Fibroblast of mammary gland (primary cell): ENCODE results near the gene WASF3.

Source experiments
- DNase-seq: peaks from one replicate; pipeline ENCODE4 v3.0.0-alpha.2; 2010; ENCODE audit warnings: low read depth
- H3K4me3 ChIP-seq: 2 replicates; pipeline ENCODE4 v1.5.1; 2011; ENCODE audit warnings: low read depth, mild to moderate bottlenecking, low read length, moderate library complexity; ENCODE audit not compliant: control insufficient read depth
- CTCF ChIP-seq: conservative IDR thresholded peaks from 2 replicates; pipeline ENCODE4 v1.5.1; 2011; ENCODE audit warnings: low read depth, low read length, inconsistent platforms; ENCODE audit not compliant: control insufficient read depth, insufficient read depth

WASF3 gene

GRCh38 chr13:26616126-26616525, 58.6 kb downstream of the WASF3 start:
- peak; percentile 78 for DNase-seq
- TF ChIP-seq CTCF = no peak
- H3K4me3 ChIP-seq = no peak overlapping the region

GRCh38 chr13:26618726-26619125, 61.2 kb downstream of the WASF3 start:
- H3K4me3 ChIP-seq = no peak overlapping the region
- no peak for TF ChIP-seq CTCF
- DNase-seq = no peak

- peak; percentile 92 for DNase-seq
- TF ChIP-seq CTCF = no peak
These were observed 61.9 kb downstream of the WASF3 start for GRCh38 chr13:26619358-26619757.

GRCh38 chr13:26621731-26622401, 64.4 kb downstream of the WASF3 start:
- no peak overlapping the region for H3K4me3 ChIP-seq
- no peak for DNase-seq
- TF ChIP-seq CTCF = no peak

More at GRCh38 chr13:26619358-26619757, 61.9 kb downstream of the WASF3 start:
- no peak overlapping the region for H3K4me3 ChIP-seq

- no peak for TF ChIP-seq CTCF
- H3K4me3 ChIP-seq = no peak overlapping the region
- peak; percentile 45 for DNase-seq
These were observed 65.6 kb downstream of the WASF3 start for GRCh38 chr13:26623125-26623524.

- TF ChIP-seq CTCF = no peak
- no peak overlapping the region for H3K4me3 ChIP-seq
- no peak for DNase-seq
These were observed 67.1 kb downstream of the WASF3 start for GRCh38 chr13:26624572-26624971.

GRCh38 chr13:26626271-26626670, 68.8 kb downstream of the WASF3 start:
- no peak overlapping the region for H3K4me3 ChIP-seq
- TF ChIP-seq CTCF = no peak
- no peak for DNase-seq
